Keratinocyte (primary cell): ENCODE results near the gene HOOK2. TPM values are rescaled to one million over a fixed set of nuclear protein-coding genes. Genes with fewer than 3 reads are reported as not detected.

Experiments
- DNase-seq: peaks from one replicate; pipeline ENCODE4 v3.0.0-alpha.2; 2011; ENCODE audit warnings: low read depth, missing footprints, low spot score
- FAIRE-seq: peaks from 2 replicates; lab custom pipeline; 2011; peaks lifted over from hg19 to GRCh38; lab: Jason Lieb, UNC
- H2AFZ ChIP-seq: 2 replicates; pipeline ENCODE4 v1.6.0; 2012; ENCODE audit warnings: low read length, control low read depth, inconsistent platforms; ENCODE audit not compliant: control insufficient read depth
- H3K27ac ChIP-seq: 2 replicates; pipeline ENCODE4 v1.5.1; 2011; ENCODE audit warnings: low read length; ENCODE audit not compliant: control insufficient read depth, insufficient read depth
- H3K27me3 ChIP-seq: 3 replicates; pipeline ENCODE4 v1.6.0; 2011; ENCODE audit warnings: low read length; ENCODE audit not compliant: control insufficient read depth, insufficient read depth; ENCODE audit errors: extremely low read depth
- H3K36me3 ChIP-seq, 2 experiments: 2 replicates in 1 of 2; 3 replicates in 1 of 2; pipeline ENCODE4 v1.5.1; 2011; ENCODE audit warnings: low read length in 2 of 2, mild to moderate bottlenecking in 1 of 2; ENCODE audit not compliant: control insufficient read depth in 2 of 2, insufficient read depth in 2 of 2; ENCODE audit errors: extremely low read depth in 1 of 2
- H3K4me1 ChIP-seq: 3 replicates; pipeline ENCODE4 v1.5.1; 2011; ENCODE audit warnings: low read length; ENCODE audit not compliant: control insufficient read depth, insufficient read depth; ENCODE audit errors: extremely low read depth
- H3K4me2 ChIP-seq: 3 replicates; pipeline ENCODE4 v1.6.0; 2011; ENCODE audit warnings: low read depth, low read length; ENCODE audit not compliant: control insufficient read depth, insufficient read depth; ENCODE audit errors: extremely low read depth
- H3K4me3 ChIP-seq, 3 experiments: fragments of 200-600 bp in 1 of 3; sonication (generic) in 1 of 3; 2 replicates in 2 of 3; 3 replicates in 1 of 3; pipeline ENCODE4 v1.5.1; 2011 to 2016; ENCODE audit warnings: low read length in 3 of 3, mild to moderate bottlenecking in 3 of 3, control low read depth in 2 of 3, inconsistent platforms in 1 of 3, low read depth in 1 of 3, mixed read lengths in 1 of 3, mixed run types in 1 of 3, moderate library complexity in 1 of 3; ENCODE audit not compliant: control insufficient read depth in 2 of 3, insufficient read depth in 2 of 3; ENCODE audit errors: extremely low read depth in 1 of 3
- H3K79me2 ChIP-seq: 2 replicates; pipeline ENCODE4 v1.6.0; 2012; ENCODE audit warnings: low read length; ENCODE audit not compliant: control insufficient read depth, insufficient read depth
- H3K9ac ChIP-seq: 3 replicates; pipeline ENCODE4 v1.6.0; 2011; ENCODE audit warnings: low read length; ENCODE audit not compliant: control insufficient read depth, insufficient read depth; ENCODE audit errors: extremely low read depth
- H3K9me1 ChIP-seq: 3 replicates; pipeline ENCODE4 v1.6.0; 2011; ENCODE audit warnings: low read length; ENCODE audit not compliant: control insufficient read depth, insufficient read depth; ENCODE audit errors: extremely low read depth
- H3K9me3 ChIP-seq: 2 replicates; pipeline ENCODE4 v1.5.1; 2012; ENCODE audit warnings: low read depth, low read length; ENCODE audit not compliant: control insufficient read depth
- H4K20me1 ChIP-seq: 3 replicates; pipeline ENCODE4 v1.6.0; 2011; ENCODE audit warnings: low read length; ENCODE audit not compliant: control insufficient read depth, insufficient read depth; ENCODE audit errors: extremely low read depth
- EZH2 ChIP-seq: IDR thresholded peaks from one replicate; pipeline ENCODE4 v1.6.1; 2012; ENCODE audit warnings: inconsistent platforms, mild to moderate bottlenecking, low read length, moderate library complexity
- dilution Hi-C: fragments of 300-500 bp; cut with MboI; formaldehyde crosslinking; loops from one replicate; pipeline ENCODE4 v1.7.0; 2020; ENCODE audit warnings: low sequenced_read_pairs; ENCODE audit not compliant: extremely low pct_ligation_motif_present
- polyA plus RNA-seq, 5 experiments: library from polyadenylated mRNA; depleted of rRNA in 3 of 5; stranded (reverse) in 3 of 5; stranded (forward) in 1 of 5; unstranded in 1 of 5; fragments of >200 nt; gene quantifications; 1 replicate in 1 of 5; 2 replicates in 3 of 5; 3 replicates in 1 of 5; pipeline versions ENCODE4 v1.2.1 to v1.2.3, GENCODE V29; 2011 to 2012; ENCODE audit warnings: missing spikeins in 2 of 5, low read depth in 1 of 5, low replicate concordance in 1 of 5
- TF ChIP-seq, protein P1 (sequence below), 3 experiments: IDR thresholded peaks in 1 of 3; conservative IDR thresholded peaks in 1 of 3; optimal IDR thresholded peaks in 1 of 3; 2 replicates in 2 of 3; 3 replicates in 1 of 3; pipeline versions ENCODE3 to v1.5.1; 2011; ENCODE audit warnings: low read length in 3 of 3, mild to moderate bottlenecking in 3 of 3, moderate library complexity in 2 of 3, control low read depth in 1 of 3, inconsistent platforms in 1 of 3; ENCODE audit not compliant: insufficient read depth in 2 of 3; ENCODE audit errors: extremely low read depth in 1 of 3

Gene HOOK2
- polyA plus RNA-seq, 1 donor (not counting 4 experiments of a cell fraction or from before 2014, with no cell fraction given), result 21.9 TPM

DNA sequence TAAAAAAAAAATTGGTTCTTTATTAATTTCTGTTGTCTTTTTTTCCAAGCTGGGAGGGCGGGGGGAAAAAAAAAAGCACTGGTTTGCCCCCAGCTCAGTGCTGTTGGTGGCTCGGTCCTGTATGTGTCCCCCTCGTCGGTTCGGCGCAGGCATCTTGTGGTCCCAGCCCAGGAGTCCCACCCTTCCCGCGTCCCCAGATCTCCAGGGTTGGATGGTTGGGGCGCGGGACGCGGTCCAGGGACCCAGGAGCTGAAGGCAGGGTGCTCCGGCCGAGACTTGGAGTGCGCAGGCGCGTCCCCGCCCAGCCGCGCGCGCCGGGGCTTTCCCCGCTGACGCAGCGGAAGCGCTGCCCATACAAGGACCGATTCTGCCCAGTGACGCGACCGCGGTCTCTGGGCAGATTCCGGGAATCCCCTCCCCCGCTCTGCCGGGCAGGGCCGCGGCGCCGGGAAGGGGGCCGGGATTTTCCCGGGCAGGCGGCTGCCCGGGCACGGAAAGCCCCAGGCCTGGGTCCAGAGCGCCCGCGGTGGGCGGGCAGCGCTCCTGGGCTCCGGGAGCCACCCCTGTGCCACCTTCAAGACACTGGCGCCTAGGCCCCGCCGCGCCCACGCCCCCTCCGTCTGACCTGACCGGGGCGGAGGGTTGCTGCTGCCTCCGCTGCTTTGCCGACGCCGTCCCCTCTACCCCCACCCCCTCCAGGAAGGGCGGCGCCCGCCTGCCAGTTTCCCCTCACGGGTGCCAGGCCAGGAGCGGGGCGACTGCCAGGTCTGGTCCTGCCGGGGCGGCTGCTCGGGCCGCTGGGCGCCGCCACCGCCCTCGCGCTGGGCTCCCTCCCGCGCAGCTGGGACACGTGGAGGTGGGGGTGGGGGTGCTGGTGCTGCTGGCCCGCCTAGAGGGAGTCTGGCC lies 18.2 kb upstream of the HOOK2 start:
- H4K20me1 ChIP-seq, result peaks cover 11% of the 10 kb centered on the region
- dilution Hi-C loops, result no loop called here
- peaks cover 19% of the 10 kb centered on the region for H3K79me2 ChIP-seq
- no peaks in the 10 kb centered on the region for H3K9me1 ChIP-seq
- H2AFZ ChIP-seq, result no peak overlapping the region
- no peak for DNase-seq
- peak overlapping the region; percentile 73 to 95 (median 94) for H3K4me3 ChIP-seq
- H3K4me2 ChIP-seq, result peak overlapping the region; percentile 99
- H3K36me3 ChIP-seq, result no peaks in the 10 kb centered on the region
- no peaks in the 10 kb centered on the region for H3K27me3 ChIP-seq
- peaks cover 29% of the 10 kb centered on the region for H3K4me1 ChIP-seq
- peak overlapping the region; percentile 97 for H3K9ac ChIP-seq
- H3K27ac ChIP-seq, result peak overlapping the region; percentile 98
- FAIRE-seq, result no peak
- TF ChIP-seq EZH2, result no peak
- TF ChIP-seq, protein P1, sequence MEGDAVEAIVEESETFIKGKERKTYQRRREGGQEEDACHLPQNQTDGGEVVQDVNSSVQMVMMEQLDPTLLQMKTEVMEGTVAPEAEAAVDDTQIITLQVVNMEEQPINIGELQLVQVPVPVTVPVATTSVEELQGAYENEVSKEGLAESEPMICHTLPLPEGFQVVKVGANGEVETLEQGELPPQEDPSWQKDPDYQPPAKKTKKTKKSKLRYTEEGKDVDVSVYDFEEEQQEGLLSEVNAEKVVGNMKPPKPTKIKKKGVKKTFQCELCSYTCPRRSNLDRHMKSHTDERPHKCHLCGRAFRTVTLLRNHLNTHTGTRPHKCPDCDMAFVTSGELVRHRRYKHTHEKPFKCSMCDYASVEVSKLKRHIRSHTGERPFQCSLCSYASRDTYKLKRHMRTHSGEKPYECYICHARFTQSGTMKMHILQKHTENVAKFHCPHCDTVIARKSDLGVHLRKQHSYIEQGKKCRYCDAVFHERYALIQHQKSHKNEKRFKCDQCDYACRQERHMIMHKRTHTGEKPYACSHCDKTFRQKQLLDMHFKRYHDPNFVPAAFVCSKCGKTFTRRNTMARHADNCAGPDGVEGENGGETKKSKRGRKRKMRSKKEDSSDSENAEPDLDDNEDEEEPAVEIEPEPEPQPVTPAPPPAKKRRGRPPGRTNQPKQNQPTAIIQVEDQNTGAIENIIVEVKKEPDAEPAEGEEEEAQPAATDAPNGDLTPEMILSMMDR (optimal IDR thresholded peaks at IDR 0.05 in 1 of 3, IDR thresholded peaks at IDR 0.05 in 1 of 3, conservative IDR thresholded peaks at IDR 0.05 in 1 of 3; ENCODE audit: extremely low read depth in 1 of 3, insufficient read depth in 2 of 3, low read length in 3 of 3), result no peak
- H3K9me3 ChIP-seq, result no peaks in the 10 kb centered on the region

DNA sequence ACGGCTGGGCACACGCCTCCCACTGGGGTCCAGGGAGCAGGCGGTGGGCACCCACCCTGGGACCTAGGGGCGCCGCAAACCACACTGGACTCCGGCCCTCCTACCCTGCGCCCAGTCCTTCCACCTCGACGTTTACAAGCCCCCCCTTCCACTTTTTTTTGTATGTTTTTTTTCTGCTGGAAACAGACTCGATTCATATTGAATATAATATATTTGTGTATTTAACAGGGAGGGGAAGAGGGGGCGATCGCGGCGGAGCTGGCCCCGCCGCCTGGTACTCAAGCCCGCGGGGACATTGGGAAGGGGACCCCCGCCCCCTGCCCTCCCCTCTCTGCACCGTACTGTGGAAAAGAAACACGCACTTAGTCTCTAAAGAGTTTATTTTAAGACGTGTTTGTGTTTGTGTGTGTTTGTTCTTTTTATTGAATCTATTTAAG lies 17.5 kb upstream of the HOOK2 start:
- no peaks in the 10 kb centered on the region for H3K9me3 ChIP-seq
- FAIRE-seq, result no peak
- H3K9me1 ChIP-seq, result no peaks in the 10 kb centered on the region
- peak overlapping the region; percentile 97 for H3K9ac ChIP-seq
- H3K36me3 ChIP-seq, result no peaks in the 10 kb centered on the region
- peak overlapping the region; percentile 98 for H3K27ac ChIP-seq
- no peaks in the 10 kb centered on the region for H3K27me3 ChIP-seq
- H3K79me2 ChIP-seq, result peaks cover 19% of the 10 kb centered on the region
- no peak for DNase-seq
- no peak overlapping the region for H2AFZ ChIP-seq
- peak overlapping the region; percentile 73 to 95 (median 94) for H3K4me3 ChIP-seq
- peak overlapping the region; percentile 99 for H3K4me2 ChIP-seq
- dilution Hi-C loops, result no loop called here
- H4K20me1 ChIP-seq, result peaks cover 11% of the 10 kb centered on the region
- TF ChIP-seq EZH2, result no peak
- TF ChIP-seq, protein P1 (optimal IDR thresholded peaks at IDR 0.05 in 1 of 3, IDR thresholded peaks at IDR 0.05 in 1 of 3, conservative IDR thresholded peaks at IDR 0.05 in 1 of 3; ENCODE audit: extremely low read depth in 1 of 3, insufficient read depth in 2 of 3, low read length in 3 of 3), result no peak
- H3K4me1 ChIP-seq, result peaks cover 35% of the 10 kb centered on the region
